ES-I3 (cell line): Measurements from ENCODE around the gene CYP21A2.
"Not testable (repeated sequence)": the region's sequence is repeated elsewhere in the genome, so short reads cannot be mapped to it uniquely, and the experiment has no call there.

Experiments used
- H3K36me3 ChIP-seq: 2 replicates; pipeline ENCODE4 v1.6.1; 2013; ENCODE audit warnings: mild to moderate bottlenecking, low read length, control low read depth, moderate library complexity; ENCODE audit not compliant: insufficient read depth
- H3K4me1 ChIP-seq: 2 replicates; pipeline ENCODE4 v1.6.1; 2013; ENCODE audit warnings: mild to moderate bottlenecking, control low read depth, low read length; ENCODE audit not compliant: insufficient read depth
- H3K9ac ChIP-seq: 2 replicates; pipeline ENCODE4 v1.6.1; 2013; ENCODE audit warnings: low read depth, mild to moderate bottlenecking, low read length, moderate library complexity
- H3K9me3 ChIP-seq: 2 replicates; pipeline ENCODE4 v1.6.1; 2013; ENCODE audit warnings: mild to moderate bottlenecking, low read length, moderate library complexity; ENCODE audit not compliant: control insufficient read depth, insufficient read depth

Gene CYP21A2

GRCh38 chr6:32056254-32056653 is 18.0 kb downstream of the CYP21A2 start:
- no peak overlapping the region for H3K9ac ChIP-seq
- no peaks in the 10 kb centered on the region for H3K9me3 ChIP-seq
- H3K36me3 ChIP-seq, result no peaks in the 10 kb centered on the region
- H3K4me1 ChIP-seq, result no peaks in the 10 kb centered on the region

DNA sequence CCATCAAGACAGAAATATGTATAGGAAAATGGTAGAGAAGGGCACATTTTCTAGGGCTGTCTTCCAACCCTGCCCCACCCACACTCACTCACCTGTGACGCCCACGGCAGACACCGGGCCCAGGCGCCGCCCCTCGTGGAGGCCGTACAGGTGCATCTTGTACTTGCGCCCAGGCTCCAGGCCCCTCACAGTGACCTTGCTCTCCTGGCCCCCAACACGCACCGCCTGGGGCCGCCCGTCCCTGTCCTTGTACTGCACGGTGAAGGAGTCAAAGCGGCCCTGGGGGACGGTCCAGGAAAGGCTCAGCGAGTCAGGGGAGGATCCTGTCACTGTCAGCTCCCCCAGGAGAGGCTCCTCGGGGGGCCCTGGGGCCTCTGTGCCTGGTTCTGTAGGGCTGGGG is 19.8 kb downstream of the CYP21A2 start:
- Histone ChIP-seq H3K4me1 (no peaks in the 10 kb centered on the region), H3K9me3 (no peaks in the 10 kb centered on the region), H3K9ac (no peak overlapping the region), H3K36me3 (no peaks in the 10 kb centered on the region)

- Histone ChIP-seq H3K4me1 (no peaks in the 10 kb centered on the region), H3K9ac (no peak overlapping the region), H3K9me3 (no peaks in the 10 kb centered on the region), H3K36me3 (no peaks in the 10 kb centered on the region)
These were observed 20.3 kb downstream of the CYP21A2 start for GRCh38 chr6:32058511-32058963.

- Histone ChIP-seq H3K9me3 (no peaks in the 10 kb centered on the region), H3K4me1 (no peaks in the 10 kb centered on the region), H3K36me3 (no peaks in the 10 kb centered on the region), H3K9ac (no peak overlapping the region)
These were observed 22.9 kb downstream of the CYP21A2 start for GRCh38 chr6:32060966-32061655.

GRCh38 chr6:32064706-32065105 is 26.5 kb downstream of the CYP21A2 start:
- Histone ChIP-seq H3K9me3 (no peaks in the 10 kb centered on the region), H3K4me1 (no peaks in the 10 kb centered on the region), H3K9ac (no peak overlapping the region), H3K36me3 (no peaks in the 10 kb centered on the region)

GRCh38 chr6:32067521-32067920 is 29.3 kb downstream of the CYP21A2 start:
- H3K9me3 ChIP-seq, H3K9ac ChIP-seq, H3K36me3 ChIP-seq, H3K4me1 ChIP-seq: not testable (repeated sequence)

DNA sequence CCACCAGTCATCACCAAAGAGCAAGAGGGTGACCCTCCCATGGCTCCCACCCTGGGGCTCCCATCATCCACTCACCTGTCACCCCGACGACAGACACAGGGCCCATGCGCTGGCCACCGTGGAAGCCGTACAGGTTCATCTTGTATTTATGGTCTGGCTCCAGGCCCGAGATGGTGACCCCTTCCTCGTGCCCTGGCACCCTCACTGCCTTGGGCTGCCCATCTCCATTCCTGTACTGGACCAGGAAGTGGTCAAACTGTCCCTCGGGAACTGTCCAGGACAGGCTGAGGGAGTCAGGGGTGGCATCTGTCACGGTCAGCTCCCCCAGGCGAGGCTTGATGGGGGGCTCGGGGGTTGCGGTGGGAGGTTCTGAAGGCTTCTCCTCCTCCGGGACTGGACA is 30.1 kb downstream of the CYP21A2 start:
- H3K36me3 ChIP-seq, H3K9me3 ChIP-seq, H3K4me1 ChIP-seq, H3K9ac ChIP-seq: not testable (repeated sequence)

DNA sequence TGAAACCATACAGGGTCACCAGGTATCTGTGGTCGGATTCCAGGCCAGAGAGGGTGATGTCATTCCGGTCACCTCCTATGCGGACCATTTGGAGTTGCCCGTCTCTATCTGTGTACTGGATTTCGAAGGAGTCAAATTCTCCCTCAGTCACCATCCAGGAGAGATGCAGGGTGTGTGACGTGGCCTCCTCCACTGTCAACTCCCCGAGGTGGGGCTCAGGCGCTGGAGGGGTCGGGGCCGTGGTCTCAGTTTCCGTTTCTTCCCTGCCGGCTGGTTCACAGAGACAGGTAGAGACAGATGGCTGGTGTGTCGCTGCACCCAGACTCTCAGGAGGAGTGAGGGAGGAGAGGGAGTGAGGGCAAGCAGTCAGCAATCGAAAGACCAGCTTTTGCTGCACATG is 30.7 kb downstream of the CYP21A2 start:
- Histone ChIP-seq H3K36me3 (no peaks in the 10 kb centered on the region), H3K4me1 (peaks cover 4% of the 10 kb centered on the region; the same call in 1 of the 2 replicates), H3K9ac (no peak overlapping the region), H3K9me3 (no peaks in the 10 kb centered on the region)

DNA sequence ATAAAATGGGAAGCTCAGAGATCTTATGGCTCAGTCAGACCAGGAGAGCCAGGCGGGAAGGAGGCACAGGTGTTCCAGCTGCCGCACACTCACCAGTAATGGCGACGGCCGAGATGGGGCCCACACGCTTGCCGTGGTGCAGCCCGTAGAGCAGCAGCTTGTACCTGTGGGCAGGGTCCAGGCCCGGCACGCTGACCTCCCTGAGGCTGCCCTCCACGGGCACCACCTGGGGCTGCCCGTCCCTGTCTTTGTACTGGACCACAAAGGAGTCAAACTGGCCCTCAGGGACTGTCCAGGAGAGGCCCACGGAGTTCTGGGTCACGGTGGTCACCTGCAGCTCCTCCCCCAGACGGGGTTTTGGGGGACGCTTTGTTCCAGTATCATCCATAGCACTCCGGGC is 31.2 kb downstream of the CYP21A2 start:
- Histone ChIP-seq H3K36me3 (no peaks in the 10 kb centered on the region), H3K9me3 (no peaks in the 10 kb centered on the region), H3K4me1 (peaks cover 4% of the 10 kb centered on the region; the same call in 1 of the 2 replicates), H3K9ac (no peak overlapping the region)

DNA sequence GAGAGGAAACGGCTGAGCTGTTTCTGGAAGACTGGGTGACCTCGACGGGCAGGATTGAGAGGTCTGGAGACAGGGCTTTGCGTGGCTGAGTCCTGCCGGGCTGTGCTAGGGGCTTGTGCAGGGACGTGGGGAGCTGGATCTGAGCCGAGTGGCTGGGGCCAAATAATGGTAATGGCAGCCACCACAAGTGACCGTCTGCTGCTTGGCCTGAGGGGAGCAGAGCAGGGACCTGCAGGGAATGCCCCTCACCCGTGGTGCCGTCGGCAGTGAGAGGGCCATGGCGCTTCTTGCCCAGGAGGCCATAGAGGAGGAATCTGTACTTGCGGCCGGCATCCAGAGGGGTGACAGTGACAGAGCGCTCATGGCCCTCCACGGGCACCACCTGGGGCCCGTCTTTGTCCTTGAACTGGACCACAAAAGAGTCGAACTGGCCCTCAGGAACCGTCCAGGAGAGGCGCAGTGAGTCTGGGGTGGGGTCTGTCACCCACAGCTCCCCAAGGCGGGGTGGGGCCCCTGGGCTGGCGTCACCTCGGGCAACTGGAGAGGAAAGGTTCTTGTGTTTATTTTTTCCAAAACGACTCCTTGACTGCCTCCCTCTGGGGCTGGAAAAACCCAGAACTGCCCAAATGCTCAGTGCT is 31.8 kb downstream of the CYP21A2 start:
- Histone ChIP-seq H3K4me1 (peaks cover 4% of the 10 kb centered on the region; the same call in 1 of the 2 replicates), H3K9ac (no peak overlapping the region), H3K36me3 (no peaks in the 10 kb centered on the region), H3K9me3 (no peaks in the 10 kb centered on the region)

GRCh38 chr6:32070814-32071543 is 32.8 kb downstream of the CYP21A2 start:
- Histone ChIP-seq H3K4me1 (peaks cover 4% of the 10 kb centered on the region; the same call in 1 of the 2 replicates), H3K36me3 (no peaks in the 10 kb centered on the region), H3K9me3 (no peaks in the 10 kb centered on the region), H3K9ac (no peak overlapping the region)

DNA sequence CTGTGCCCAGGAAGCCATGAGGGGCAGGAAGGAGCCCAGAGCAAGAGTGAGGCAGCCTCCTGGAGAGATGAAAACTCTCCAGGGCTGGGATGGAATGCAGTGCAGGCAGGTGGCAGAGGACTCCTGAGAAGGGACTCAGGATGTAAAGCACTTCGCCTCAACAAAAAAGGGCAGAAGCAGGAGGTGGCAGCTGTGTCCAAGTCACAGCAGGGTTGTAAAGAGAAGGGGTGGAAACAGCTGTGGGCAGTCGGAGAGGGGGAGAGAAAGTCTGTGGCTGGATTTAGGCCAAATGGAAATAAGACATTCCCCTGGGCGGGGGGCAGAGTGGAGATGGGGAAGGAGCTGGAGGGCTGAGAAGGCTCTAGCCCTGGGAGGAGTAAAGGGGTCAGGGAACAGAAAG is 34.9 kb downstream of the CYP21A2 start:
- Histone ChIP-seq H3K36me3 (no peaks in the 10 kb centered on the region), H3K9me3 (no peaks in the 10 kb centered on the region), H3K4me1 (peaks cover 8% of the 10 kb centered on the region; the same call in 1 of the 2 replicates), H3K9ac (no peak overlapping the region)

DNA sequence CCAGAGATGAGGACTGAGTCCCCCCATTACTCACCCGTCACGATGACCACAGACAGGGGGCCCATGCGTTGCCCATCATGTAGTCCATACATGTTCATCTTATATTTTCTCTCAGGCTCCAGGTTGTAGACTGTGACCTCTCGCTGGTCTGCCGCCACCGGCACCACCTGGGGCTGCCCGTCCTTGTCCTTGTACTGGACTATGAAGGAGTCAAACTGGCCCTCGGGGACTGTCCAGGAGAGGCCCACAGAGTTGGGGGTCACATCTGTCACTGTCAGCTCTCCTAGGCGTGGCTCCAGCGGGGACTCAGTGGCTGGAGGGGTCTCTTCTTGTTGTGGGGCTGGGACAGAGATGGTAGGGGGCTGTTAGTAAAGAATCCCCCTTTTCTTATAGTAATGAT is 35.4 kb downstream of the CYP21A2 start:
- Histone ChIP-seq H3K9me3 (no peaks in the 10 kb centered on the region), H3K4me1 (peaks cover 8% of the 10 kb centered on the region; the same call in 1 of the 2 replicates), H3K36me3 (no peaks in the 10 kb centered on the region), H3K9ac (no peak overlapping the region)

GRCh38 chr6:32074996-32075532 is 36.8 kb downstream of the CYP21A2 start:
- H3K36me3 ChIP-seq, result no peaks in the 10 kb centered on the region
- peaks cover 8% of the 10 kb centered on the region; the same call in 1 of the 2 replicates for H3K4me1 ChIP-seq
- H3K9me3 ChIP-seq, result no peaks in the 10 kb centered on the region
- H3K9ac ChIP-seq, result no peak overlapping the region
